ENCODE results near the gene MGARP.
"Not testable (repeated sequence)": the region's sequence is repeated elsewhere in the genome, so short reads cannot be mapped to it uniquely, and the experiment has no call there.

GRCh38 chr4:139322070-139322469, 42.0 kb upstream of the MGARP start:
- not testable (repeated sequence) for TF ChIP-seq POLR2A, CTCF (IDR thresholded peaks at IDR 0.05)
